OCI-LY7 (cell line): Measurements from ENCODE around the gene EPHA1.

Source experiments
- CTCF ChIP-seq: fragments of 200-600 bp; sonication (generic); conservative IDR thresholded peaks from 2 replicates; pipeline ENCODE4 v1.5.1; 2014; ENCODE audit warnings: mild to moderate bottlenecking, antibody characterized with exemption, low read length, moderate library complexity, mixed read lengths
- EZH2phosphoT487 ChIP-seq: fragments of 200-600 bp; sonication (generic); IDR thresholded peaks from 2 replicates; pipeline ENCODE4 v1.6.1; 2018; ENCODE audit warnings: low read depth, borderline replicate concordance, mild to moderate bottlenecking, mixed run types, antibody characterized with exemption, low read length, moderate library complexity, mixed read lengths

- TF ChIP-seq CTCF (no peak), EZH2phosphoT487 (no peak)
Measured at GRCh38 chr7:143369678-143370651, 38.7 kb downstream of the EPHA1 start.
